ENCODE results near the gene CXCL1.

The CXCL1 gene

DNA sequence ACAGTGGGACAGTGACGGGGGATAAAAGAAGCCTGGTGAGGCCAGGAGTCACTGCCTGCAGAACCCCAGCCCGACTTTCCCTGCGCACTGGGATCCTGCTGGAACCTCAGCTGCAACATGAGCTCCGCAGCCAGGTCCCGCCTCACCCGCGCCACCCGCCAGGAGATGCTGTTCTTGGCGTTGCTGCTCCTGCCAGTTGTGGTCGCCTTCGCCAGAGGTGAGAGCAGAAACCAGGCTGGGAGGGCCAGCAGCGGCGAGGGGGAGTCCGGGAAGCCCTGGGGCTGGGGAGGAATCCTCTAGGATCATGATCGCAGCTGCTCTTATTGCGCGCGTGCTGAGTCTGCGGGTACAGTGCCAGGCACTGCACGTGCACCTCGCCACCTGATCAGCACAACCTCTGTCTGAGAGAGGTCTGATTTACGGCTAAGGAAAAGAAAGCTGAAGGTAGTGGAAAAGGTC lies 15.9 kb upstream of the CXCL1 start, which contains the start of gene PF4V1:
Gene PF4V1, plus strand, starts transcription at position 51 of the 459 bp plus-strand sequence. Its CDS starts 67 bp downstream, at position 118.
- DNase-seq = no peak

DNA sequence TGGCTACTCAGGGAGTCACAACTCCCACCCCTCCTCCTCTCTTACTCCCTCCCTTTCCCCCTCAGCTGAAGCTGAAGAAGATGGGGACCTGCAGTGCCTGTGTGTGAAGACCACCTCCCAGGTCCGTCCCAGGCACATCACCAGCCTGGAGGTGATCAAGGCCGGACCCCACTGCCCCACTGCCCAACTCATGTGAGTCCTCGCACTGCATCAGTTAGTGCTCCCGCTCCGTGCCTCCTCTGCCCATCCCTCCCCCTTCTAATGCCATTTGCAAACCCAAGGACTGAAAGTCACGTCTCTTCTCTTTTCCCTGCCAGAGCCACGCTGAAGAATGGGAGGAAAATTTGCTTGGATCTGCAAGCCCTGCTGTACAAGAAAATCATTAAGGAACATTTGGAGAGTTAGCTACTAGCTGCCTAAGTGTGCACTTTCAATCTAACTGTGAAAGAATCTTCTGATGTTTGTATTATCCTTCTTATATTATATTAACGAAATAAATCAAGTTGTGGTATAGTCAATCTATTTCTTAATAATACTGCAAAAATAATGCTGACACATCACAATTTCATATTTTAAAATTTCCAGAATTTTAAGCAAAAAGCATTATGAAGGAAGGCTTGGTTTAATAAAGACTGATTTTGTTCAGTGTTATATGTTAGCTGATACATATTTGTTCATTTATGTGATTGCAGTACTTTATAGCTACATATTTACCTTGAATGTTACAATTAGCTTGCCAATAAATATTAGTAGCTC lies 15.3 kb upstream of the CXCL1 start:
- DNase-seq = no peak

DNA sequence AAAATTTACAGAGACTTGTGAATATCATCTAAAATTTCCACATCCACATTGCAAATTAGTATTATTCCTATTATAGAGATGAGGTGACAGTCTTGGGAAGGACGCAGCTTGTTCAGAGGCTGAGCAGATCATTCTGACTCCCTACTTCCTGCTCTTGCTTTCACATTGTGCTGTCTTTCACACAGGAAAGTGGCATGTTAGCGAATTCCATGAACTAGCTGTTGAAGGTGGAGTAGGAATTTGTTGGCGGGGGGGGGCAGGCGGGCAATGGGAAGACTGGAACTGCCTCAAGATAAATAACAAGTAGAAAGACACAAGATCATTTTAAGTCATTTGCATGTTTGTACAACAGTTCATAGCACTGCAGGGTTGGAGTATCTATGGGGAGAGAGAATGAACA lies 13.8 kb upstream of the CXCL1 start:
- DNase-seq = no peak

DNA sequence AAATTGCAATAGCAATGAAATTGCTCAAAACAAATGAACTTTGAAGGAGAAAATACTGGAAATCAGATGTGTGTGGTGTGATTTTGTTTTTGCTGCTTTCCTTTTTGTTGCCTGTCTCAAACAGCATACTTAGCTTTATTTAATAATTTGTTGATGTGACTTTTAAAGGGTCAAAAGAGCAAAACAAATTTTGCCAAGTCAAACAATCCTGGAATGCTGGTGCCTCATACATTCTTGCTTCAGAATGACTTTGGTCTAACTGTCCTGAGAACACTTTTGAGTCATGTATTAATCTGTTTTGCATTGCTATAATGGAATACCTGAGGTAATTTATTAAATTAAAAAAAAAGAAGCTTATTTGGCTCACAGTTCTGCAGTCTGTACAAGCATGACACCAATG lies 12.7 kb upstream of the CXCL1 start:
- DNase-seq = no peak

DNA sequence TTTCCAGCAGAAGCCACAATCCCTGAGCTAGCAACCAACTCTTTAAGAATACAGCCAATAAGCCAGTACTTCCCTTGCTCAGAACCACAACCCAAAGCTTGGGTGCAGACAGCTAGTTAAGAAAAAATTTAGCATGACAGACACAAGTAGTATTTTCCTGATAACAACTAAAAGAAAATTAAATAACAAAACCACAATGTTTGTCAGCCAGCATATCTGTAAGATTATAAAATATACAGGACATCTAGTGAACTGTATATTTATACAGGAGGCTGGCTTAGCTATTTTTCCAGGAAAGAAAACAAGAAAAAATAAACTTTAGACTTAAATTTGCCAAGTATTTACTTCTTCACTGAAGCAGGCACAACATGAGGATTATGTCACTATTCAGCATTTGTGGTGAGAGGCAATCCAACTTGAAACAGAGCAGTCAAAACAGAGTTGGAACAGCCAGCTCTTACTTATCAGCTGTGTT lies 9.5 kb upstream of the CXCL1 start:
- no peak for DNase-seq

DNA sequence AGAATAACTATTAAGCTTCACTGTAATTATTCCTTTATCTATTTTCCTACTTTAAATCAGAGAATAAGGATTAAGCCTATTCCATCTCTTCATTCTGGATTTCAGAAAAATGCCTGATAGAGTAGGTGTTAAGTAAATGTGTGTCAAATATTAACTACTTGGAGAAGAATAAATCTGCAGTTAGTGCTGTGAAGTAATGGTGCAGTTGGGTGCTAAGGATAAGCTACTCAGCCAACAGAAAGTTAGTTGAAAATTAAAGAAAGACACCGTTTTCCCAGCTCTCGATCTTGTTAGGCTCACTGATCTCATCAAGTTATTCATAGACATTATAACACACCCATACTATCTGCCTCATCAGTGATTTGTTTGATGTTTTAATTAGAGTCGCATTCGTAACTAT lies 9.0 kb upstream of the CXCL1 start:
- DNase-seq = no peak

DNA sequence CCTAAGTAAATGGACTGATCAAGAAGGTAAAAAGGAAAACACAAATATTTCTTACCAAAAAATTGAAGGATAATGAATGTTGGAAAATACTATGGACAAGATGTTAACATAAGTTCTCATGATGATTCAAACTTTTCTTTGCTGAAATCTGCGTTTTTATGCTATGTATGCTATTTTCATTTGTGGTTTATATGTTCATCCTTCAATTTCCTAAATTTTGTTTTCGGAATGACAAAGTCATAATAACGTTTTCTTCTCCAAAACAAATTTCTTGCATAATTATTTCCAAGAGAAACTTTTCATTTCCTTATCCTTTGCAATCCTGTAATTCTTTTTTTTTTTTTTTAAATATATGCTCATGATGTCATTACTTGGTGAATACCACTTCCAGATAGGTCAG lies 8.3 kb upstream of the CXCL1 start:
- no peak for DNase-seq

DNA sequence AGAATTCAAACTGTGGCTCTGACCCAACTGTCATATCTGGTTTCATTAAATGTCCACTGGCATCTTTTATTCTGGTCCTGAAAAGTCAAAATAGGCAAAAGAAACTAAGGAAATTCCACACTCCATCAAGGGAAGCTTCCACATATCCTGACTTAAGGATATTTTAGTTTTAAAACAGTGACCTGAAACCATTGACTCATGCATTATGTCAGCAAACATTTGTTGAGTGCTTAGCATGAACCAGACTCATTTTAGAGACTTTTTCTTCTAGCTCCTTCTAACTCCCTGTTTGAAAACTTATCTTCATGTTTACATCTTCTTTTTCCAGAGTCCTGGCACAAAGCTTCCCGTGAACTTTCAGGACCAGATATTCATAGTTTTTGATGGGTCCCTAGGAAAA lies 6.9 kb upstream of the CXCL1 start:
- no peak for DNase-seq

DNA sequence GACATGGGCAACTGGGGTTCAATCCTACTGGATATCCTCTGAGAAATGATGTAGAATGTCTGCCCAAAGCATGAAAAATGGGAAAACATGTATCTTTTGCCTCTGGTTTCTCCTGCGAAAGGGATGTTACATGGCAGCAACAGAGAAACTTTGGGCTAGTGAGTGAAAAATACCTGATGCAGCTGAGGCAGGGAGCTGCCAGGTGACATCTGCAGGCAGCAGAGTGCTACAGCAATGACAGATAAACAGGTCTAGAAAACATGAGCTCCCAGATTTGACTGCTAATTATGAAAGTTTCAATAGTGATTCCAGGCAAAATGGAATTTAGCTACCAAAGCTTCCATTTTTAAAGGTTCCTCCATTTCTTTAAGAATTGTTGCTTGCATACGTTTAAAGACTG lies 4.8 kb upstream of the CXCL1 start:
- no peak for DNase-seq

DNA sequence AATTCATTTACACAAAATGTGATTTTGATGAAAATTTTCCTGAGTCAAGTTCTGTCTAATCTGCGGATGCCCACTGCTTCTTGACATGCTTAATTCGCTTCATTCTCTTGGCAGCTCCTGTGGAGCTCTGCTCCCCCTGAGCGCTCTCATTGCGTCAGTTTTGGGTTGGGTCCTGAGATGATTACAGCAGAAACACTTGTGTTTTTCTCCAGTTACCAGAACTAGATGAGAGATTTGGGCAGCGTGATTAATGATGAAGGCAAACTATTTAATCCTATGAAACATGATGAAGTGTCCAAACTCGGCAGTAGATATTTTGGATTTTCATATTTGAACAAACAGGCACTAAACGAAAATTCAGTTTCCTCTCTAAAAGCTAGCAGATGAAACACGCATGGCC lies 4.2 kb upstream of the CXCL1 start:
- DNase-seq = no peak

DNA sequence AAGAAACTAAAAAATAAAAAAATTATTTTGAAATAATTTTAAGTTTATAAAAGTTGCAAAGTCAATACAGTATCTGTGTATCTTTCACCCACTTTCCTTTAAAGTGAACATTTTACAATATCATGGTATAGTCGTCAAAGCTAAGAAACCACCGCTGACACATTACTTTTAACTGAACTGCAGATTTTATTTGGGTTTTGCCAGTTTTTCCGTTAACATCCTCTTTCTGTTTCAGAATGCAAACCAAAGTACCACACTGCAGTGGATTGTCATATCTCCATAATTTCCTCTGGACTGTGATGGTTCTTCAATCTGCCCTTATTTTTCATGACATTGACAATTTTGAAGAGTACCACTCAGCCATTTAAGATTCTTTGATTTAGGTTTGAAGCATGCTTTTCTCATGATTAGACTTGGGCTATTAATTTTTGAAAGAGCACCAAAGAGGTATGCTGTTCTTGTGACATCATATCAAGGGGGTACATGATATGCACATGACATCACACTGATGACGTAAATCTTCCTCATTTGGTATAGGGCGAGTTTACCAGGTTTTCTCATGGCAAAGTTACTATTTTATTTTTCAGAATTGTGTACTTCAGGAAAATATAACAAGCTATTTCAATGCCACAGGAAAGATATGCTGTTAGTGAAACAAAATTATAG lies 3.6 kb upstream of the CXCL1 start:
- no peak for DNase-seq

DNA sequence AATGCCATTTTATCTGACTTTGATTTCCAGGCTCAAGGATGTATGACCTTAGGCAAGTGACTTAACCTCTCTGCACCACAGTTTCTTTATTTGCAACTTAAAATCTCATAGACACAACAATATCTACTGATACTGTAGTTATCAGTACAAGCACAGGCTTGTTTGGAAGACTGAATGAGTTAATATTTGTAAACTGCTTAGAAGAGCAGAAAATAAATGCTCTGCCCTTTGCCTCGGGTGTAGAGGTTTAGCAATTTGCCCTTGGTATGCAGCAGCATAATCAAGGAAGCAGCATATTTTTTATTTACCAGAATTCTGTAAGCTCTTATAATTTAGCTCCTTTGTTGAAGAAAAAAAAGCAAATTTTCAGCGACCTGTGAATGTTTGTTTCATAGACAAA lies 2.9 kb upstream of the CXCL1 start:
- no peak for DNase-seq

DNA sequence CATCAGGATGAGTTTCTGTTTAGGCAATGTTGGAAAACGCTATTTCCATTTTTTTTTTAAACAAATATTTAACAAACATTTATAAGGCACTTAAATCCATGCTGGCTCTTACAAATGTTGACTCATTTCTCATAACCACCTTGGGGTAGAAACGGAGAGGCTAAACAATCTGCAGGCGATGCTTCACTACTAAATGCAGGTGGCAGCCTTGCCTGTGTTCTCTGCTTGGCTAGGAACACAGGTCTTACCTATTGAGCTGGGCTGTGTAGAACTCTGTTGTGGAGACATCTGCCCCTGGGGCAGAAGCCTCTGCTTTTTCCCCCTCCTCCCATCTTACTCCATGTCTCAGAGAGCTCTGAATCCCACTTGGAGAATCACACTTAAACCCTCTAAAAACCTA lies 1.4 kb upstream of the CXCL1 start:
- DNase-seq = no peak

DNA sequence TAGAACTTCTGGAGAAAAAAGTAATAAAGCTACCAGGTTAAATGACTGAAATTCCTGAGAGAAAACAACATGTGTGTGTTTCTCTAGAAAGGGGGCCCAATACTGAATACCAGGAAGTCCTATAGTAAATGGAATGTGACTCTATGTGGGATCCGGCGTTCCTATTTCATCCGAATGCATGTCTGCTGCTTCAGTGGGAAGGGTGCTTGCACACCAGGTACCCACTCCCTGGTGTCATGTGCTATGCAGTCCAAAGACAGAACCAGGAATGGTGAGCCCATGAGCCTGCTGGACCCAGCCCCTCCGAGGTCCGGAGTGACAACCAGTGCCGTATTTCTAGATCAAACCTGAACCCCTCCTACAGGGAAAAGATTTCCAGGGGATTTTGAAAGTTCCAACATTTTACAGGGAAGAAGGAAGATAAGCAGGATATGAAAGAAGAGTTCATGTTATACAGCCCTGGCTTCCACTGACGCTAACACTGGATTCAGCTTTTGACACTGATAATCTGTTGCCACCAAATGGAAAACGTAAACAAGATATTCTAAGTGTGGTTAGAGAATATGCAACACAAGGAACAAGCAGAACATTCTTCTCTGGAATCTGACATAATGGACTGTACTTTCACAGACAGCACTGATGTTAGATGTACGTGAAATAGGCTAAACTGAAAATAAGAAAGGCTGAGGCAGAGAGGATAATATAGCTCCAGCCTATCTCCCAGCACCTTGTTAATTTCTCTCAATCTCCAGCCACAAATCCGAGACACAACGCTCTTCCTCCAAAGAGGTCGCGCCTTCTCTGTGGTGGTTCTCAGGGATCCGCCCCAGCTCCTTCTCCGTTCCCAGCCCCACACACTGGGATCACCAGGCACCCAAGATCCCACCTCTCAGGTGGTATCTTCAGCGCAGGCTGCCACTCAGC lies 725 bp upstream of the CXCL1 start:
- DNase-seq = no peak

DNA sequence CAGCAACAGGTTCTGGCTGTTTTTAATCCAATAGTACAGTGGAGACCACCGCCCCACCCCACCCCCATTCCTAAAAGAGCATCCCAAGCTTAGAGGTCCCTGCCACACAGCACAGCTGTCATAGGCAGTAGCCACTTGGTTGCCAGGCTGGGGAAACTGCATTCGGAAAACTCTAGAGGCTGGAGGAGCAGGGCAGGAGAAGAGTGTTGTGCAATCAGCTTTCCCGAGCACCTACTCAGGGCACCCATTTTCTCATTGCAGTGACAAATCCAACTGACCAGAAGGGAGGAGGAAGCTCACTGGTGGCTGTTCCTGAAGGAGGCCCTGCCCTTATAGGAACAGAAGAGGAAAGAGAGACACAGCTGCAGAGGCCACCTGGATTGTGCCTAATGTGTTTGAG lies 1.1 kb downstream of the CXCL1 start:
- no peak for DNase-seq

DNA sequence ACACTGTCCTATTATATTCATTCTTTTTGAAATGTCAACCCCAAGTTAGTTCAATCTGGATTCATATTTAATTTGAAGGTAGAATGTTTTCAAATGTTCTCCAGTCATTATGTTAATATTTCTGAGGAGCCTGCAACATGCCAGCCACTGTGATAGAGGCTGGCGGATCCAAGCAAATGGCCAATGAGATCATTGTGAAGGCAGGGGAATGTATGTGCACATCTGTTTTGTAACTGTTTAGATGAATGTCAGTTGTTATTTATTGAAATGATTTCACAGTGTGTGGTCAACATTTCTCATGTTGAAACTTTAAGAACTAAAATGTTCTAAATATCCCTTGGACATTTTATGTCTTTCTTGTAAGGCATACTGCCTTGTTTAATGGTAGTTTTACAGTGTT lies 1.6 kb downstream of the CXCL1 start:
- no peak for DNase-seq

DNA sequence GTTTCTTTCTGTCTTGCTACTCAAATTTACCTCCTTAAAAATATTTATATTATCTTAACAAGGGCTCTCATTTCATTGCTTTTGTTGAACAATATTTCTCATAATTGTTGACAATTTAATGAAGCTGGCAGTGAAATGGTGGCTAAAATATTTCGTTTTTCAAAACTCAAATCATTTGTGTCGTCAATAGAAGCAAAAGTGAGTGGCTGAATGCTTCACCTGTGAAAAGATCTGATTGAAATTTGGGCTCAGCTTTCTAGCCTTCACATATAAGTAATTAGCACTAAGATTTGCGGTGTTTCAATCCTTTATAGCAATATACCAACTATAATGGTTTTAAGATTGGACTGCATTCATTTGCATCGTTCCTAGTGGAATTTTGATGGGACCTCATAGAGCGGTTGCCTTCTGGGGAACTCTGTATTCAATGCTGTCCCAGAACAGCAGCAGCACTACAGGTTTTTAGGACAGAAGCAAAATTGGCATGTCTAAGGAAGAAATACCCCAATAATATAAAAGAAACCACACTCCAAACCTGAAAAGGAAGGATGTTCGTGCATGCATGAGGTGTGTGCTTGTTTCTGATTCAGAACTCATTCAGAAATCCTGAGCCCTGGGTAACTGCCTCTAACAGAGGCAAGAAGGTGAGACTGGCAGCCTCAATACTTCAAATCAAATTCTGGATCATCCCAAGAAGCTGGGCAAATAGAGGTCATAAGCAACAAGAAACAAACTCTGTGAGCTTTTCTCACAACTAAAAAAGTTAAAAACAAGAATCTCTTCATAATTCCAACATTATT lies 2.5 kb downstream of the CXCL1 start:
- DNase-seq = no peak

DNA sequence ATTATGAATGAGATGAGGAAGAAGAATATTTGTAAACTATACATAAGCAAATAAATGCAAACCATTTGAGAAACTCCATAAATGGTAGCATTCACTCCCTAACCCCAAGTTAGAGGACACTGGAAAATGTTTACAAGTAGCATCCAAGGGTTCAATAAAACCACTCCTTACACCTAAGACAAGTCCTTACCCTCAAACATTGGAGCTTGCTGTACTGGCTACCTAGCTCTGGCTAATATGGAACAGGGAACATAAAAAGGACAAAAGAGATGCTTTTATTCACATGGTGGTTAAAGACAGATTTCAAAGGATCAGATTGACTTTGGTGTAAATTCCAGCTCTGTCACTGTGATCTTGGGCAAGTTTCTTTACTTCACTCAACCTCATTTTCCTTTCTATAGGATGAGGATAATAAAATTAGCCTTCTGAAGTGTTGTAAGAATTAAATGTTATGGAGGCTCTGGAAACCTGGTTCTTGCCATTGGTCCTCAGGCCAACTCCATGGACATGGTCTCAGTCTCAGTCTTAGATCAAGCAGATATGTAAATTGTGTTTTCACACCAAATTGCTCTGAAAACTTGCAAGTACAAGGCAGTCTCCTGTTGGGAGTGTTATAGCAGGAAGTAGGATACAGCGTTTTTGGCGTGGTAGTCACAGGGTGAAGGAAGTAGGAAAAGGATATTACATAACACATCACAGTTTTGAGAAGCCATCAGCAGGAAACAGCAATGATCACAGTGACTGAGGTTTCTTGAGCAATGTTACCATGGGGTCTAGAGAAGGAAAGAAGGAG lies 3.3 kb downstream of the CXCL1 start:
- DNase-seq = no peak

DNA sequence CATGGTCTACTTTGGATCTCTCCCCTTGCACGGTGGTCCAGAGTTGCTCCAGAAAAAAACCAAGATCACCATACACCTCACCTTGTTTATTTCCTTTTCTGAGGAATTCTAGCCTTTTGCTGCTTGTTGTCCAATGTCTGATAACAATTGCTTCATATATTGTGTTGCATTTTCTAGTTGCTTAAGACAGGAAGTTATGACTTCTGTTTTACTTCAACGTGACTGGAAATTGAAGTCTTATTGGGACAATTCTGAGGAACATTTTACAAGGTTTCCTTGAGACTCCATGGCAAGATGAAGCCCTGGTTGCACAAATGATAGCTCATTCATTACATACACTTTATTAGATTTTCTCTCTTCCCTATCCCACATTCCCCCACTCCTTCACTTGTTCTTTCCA lies 5.2 kb downstream of the CXCL1 start:
- no peak for DNase-seq

DNA sequence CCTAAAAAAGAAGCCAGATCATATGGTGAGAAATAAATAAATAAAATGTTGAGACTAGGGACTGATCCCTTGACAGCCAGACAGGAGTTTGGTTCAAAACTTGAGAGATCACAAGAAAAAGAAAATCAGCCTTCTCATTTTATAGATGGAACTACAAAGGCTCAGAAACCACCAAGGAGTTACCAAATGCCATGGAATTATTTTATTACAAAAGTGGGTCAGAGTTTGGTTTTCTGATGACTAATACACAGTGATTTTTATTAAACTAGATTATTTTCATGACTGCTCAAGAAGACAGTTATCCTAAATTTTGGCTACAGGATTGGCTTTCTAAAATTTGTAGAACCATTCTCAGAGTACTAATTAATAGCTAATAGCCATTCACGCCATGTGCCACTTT lies 6.2 kb downstream of the CXCL1 start:
- no peak for DNase-seq

DNA sequence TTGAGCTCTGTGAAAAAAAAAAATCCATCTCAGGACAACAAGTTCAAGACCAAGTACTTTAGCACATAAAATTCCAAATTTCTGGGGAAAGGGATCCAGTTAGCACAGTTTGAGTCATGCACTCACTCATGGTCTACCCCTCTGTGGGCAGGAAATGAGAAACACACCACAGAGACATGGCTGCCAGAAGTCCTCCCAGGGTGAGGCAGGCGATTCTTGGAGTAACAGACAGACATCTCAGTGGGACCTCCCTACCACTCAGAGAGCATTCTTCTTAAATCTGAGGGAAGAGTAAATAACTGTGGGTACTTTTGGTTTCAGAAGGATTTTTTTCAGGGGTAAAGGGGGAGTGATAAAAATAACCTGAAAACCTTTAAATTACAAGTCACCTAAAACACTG lies 14.1 kb downstream of the CXCL1 start:
- DNase-seq = no peak
